Measurements from ENCODE around the gene PEX16.
A peak's percentile ranks its signal among the peaks of the same experiment; 100 is the strongest.

Gene PEX16

GRCh38 chr11:45877221-45877620 is 40.5 kb downstream of the PEX16 start:
- no peak for DNase-seq (ENCODE audit: low read depth, low spot score)

GRCh38 chr11:45876401-45876800 is 41.3 kb downstream of the PEX16 start:
- peak; percentile 33 for DNase-seq (ENCODE audit: low read depth, low spot score)

- DNase-seq (ENCODE audit: low read depth, low spot score): peak; percentile 94
Measured at GRCh38 chr11:45872651-45873356, 44.9 kb downstream of the PEX16 start.

GRCh38 chr11:45871638-45872037 is 46.0 kb downstream of the PEX16 start:
- no peak for DNase-seq (ENCODE audit: low read depth, low spot score)

GRCh38 chr11:45870706-45871105 is 47.0 kb downstream of the PEX16 start:
- no peak for DNase-seq (ENCODE audit: low read depth, low spot score)

- DNase-seq (ENCODE audit: low read depth, low spot score): no peak
Measured at GRCh38 chr11:45869551-45869950, 48.1 kb downstream of the PEX16 start.

- no peak for DNase-seq (ENCODE audit: low read depth, low spot score)
Measured at GRCh38 chr11:45864041-45864440, 53.6 kb downstream of the PEX16 start.

GRCh38 chr11:45860764-45861510 is 56.7 kb downstream of the PEX16 start:
- no peak for DNase-seq (ENCODE audit: low read depth, low spot score)

- no peak for DNase-seq (ENCODE audit: low read depth, low spot score)
Measured at GRCh38 chr11:45860348-45860747, 57.3 kb downstream of the PEX16 start.

All from ELF-1 (cell line).